Panc1 (cell line): ENCODE measurements around the gene ERCC3. TPM values are rescaled to one million over a fixed set of nuclear protein-coding genes. Genes with fewer than 3 reads are reported as not detected.

Source experiments
- ATAC-seq: fragments of 200-7000 bp; cut with Tn5 transposase; 2 replicates; pipeline ENCODE4 v1.9.1; 2020; ENCODE audit warnings: mild to moderate bottlenecking, moderate library complexity
- BruUV-seq: library from RNA; stranded (reverse); fragments of 400-500 nt; replicated peaks from 2 replicates; lab custom pipeline; 2021; lab: Mats Ljungman, UMichigan
- CTCF ChIA-PET: fragments of 300-600 bp; sonication (Branson Sonifier 250); formaldehyde crosslinking; loops from one replicate; lab custom pipeline; 2022; ENCODE audit warnings: antibody characterized with exemption; lab: Charles Lee
- POLR2A ChIA-PET: fragments of 300-600 bp; sonication (Branson Sonifier 250); formaldehyde crosslinking; loops from one replicate; lab custom pipeline; 2022; ENCODE audit warnings: antibody characterized with exemption; lab: Charles Lee
- DNase-seq: peaks from one replicate; pipeline ENCODE4 v3.0.0-alpha.2; 2010; ENCODE audit warnings: low read depth, low spot score
- H3K27ac ChIP-seq: 2 replicates; pipeline ENCODE4 v1.5.1; 2011; ENCODE audit warnings: mild to moderate bottlenecking, low read length, inconsistent platforms
- H3K27me3 ChIP-seq: fragments of 200-500 bp; sonication (Bioruptor generic); 2 replicates; pipeline ENCODE4 v1.6.0; 2014; ENCODE audit warnings: low read length, inconsistent platforms; ENCODE audit not compliant: control insufficient read depth, insufficient read depth
- H3K36me3 ChIP-seq: fragments of 200-500 bp; sonication (Bioruptor generic); 2 replicates; pipeline ENCODE4 v1.5.1; 2014; ENCODE audit warnings: inconsistent platforms, mild to moderate bottlenecking, low read length, moderate library complexity; ENCODE audit not compliant: control insufficient read depth, insufficient read depth
- H3K4me1 ChIP-seq: 2 replicates; pipeline ENCODE4 v1.5.1; 2011; ENCODE audit warnings: inconsistent platforms, mild to moderate bottlenecking, low read length, moderate library complexity; ENCODE audit not compliant: control insufficient read depth, insufficient read depth
- H3K4me3 ChIP-seq, 2 experiments: 2 replicates each; pipeline ENCODE4 v1.5.1; 2011 to 2012; ENCODE audit warnings: low read depth in 2 of 2, low read length in 2 of 2, mild to moderate bottlenecking in 2 of 2, inconsistent platforms in 1 of 2, moderate library complexity in 1 of 2
- H3K9me3 ChIP-seq: fragments of 200-500 bp; sonication (Bioruptor generic); 2 replicates; pipeline ENCODE4 v1.5.1; 2014; ENCODE audit warnings: low read depth, mild to moderate bottlenecking, inconsistent platforms, low read length, moderate library complexity; ENCODE audit not compliant: control insufficient read depth, insufficient read depth
- POLR2AphosphoS5 ChIP-seq: IDR thresholded peaks from 2 replicates; pipeline ENCODE4 v1.6.1; 2012; ENCODE audit warnings: mild to moderate bottlenecking, low read depth, low read length, moderate library complexity
- SIN3A ChIP-seq: IDR thresholded peaks from 2 replicates; pipeline ENCODE4 v1.6.1; 2012; ENCODE audit warnings: low read depth, mild to moderate bottlenecking, low read length, moderate library complexity, borderline replicate concordance; ENCODE audit not compliant: insufficient read depth
- TCF7L2 ChIP-seq: IDR thresholded peaks from 2 replicates; pipeline ENCODE4 v1.6.1; 2011; ENCODE audit warnings: mild to moderate bottlenecking, low read depth, low read length, inconsistent platforms
- in situ Hi-C: cut with HindIII; loops from 2 replicates; pipeline ENCODE4 v1.10.0; 2016; ENCODE audit warnings: low sequenced_read_pairs, low pct_unique_long_range_greater_than_20kb
- intact Hi-C: fragments of 100-400 bp; cut with micrococcal nuclease; formaldehyde crosslinking; loops from one replicate; pipeline ENCODE4 v1.10.0; 2022; ENCODE audit not compliant: unreplicated experiment
- total RNA-seq: library from RNA; stranded (reverse); gene quantifications from one replicate; pipeline ENCODE4 v1.2.1, GENCODE V29; 2021; ENCODE audit not compliant: unreplicated experiment
- TF ChIP-seq, protein P1 (sequence below): fragments of 450-650 bp; IDR thresholded peaks from 2 replicates; pipeline ENCODE4 v1.5.1; 2017; ENCODE audit warnings: mild to moderate bottlenecking
- TF ChIP-seq, protein P2 (sequence below), 2 experiments: IDR thresholded peaks; 2 replicates each; pipeline ENCODE4 v1.6.1; 2011 to 2012; ENCODE audit warnings: low read depth in 2 of 2, control low read depth in 1 of 2, low read length in 1 of 2, mild to moderate bottlenecking in 1 of 2, moderate library complexity in 1 of 2; ENCODE audit not compliant: insufficient read depth in 1 of 2

The ERCC3 gene
- total RNA-seq, 1 experiment from 2014 or later: 38.0 TPM

DNA sequence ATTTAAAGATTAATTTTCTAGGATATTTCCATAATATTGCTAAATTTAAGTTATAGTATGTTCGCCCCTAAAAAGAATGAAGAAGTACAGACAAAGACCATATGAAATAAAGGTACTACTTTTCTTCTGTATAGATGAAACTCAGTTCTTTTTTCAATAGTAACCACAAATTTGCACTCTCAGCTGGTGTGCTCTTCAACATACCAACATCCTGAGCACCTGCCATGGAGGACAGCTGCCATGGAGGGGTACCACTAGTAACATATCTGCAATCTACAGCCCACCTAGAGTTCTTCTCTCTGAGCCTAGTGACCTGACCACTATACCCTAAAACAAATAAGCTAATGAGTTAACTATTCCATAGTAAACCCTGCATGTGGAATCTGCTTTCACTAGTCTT is 36.8 kb upstream of the ERCC3 start:
- intact Hi-C loops (loop anchor here (5.0 kb wide), 1 partner anchor 87 kb away; the partner anchor contains the start of gene PROC), in situ Hi-C loops (no loop called here)
- H3K4me1 ChIP-seq: no peaks in the 10 kb centered on the region

DNA sequence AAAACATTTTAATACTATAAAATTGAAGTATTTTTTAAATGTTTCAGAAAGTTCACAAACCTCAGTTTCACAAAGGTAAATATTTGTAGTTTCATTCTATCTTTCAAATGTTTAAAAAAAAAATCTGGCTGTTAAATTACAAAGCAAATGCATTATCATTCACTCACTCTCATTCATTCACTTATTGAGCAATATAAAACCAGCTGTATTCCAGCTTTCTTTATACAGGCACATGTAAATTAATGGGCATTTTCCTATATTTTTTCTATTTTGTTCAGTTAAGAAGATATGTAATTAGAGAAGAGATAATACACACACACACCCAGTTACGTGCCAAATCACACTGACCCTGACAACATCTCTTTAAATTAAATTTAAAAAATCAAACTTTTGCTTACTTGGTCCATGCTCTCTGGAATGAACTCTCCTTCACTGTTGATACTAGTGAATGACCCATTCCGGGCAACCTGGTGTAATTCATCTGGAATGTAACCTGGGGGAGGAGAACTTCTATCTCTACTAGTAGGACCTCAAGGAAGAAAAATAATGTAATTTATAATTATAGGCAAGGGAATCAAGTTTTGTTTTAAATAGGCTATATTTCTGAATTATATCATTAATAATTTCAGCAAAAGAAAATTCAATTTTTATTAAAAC is 32.5 kb upstream of the ERCC3 start:
- Histone ChIP-seq H3K4me1 (no peaks in the 10 kb centered on the region), H3K9me3 (no peaks in the 10 kb centered on the region), H3K36me3 (peaks cover 15% of the 10 kb centered on the region), H3K4me3 (no peak overlapping the region), H3K27ac (no peak overlapping the region), H3K27me3 (no peaks in the 10 kb centered on the region)
- ChIA-PET POLR2A (no interaction called here), CTCF (no interaction called here)
- TF ChIP-seq POLR2AphosphoS5 (no peak), SIN3A (no peak), TCF7L2 (no peak)
- TF ChIP-seq, protein P1, sequence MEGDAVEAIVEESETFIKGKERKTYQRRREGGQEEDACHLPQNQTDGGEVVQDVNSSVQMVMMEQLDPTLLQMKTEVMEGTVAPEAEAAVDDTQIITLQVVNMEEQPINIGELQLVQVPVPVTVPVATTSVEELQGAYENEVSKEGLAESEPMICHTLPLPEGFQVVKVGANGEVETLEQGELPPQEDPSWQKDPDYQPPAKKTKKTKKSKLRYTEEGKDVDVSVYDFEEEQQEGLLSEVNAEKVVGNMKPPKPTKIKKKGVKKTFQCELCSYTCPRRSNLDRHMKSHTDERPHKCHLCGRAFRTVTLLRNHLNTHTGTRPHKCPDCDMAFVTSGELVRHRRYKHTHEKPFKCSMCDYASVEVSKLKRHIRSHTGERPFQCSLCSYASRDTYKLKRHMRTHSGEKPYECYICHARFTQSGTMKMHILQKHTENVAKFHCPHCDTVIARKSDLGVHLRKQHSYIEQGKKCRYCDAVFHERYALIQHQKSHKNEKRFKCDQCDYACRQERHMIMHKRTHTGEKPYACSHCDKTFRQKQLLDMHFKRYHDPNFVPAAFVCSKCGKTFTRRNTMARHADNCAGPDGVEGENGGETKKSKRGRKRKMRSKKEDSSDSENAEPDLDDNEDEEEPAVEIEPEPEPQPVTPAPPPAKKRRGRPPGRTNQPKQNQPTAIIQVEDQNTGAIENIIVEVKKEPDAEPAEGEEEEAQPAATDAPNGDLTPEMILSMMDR: no peak
- BruUV-seq: no TSS peak
- ATAC-seq: no peak
- in situ Hi-C loops: no loop called here
- DNase-seq: no peak
- intact Hi-C loops: no loop called here

More for the DNA sequence above, 36.8 kb upstream of the ERCC3 start:
- Histone ChIP-seq H3K9me3 (no peaks in the 10 kb centered on the region), H3K27ac (no peak overlapping the region), H3K36me3 (peaks cover 5% of the 10 kb centered on the region; the same call in 1 of the 2 replicates), H3K4me3 (no peak overlapping the region), H3K27me3 (no peaks in the 10 kb centered on the region)
- no TSS peak for BruUV-seq
- ChIA-PET POLR2A (no interaction called here), CTCF (no interaction called here)
- no peak for ATAC-seq
- no peak for DNase-seq
- TF ChIP-seq, protein P1: no peak
- TF ChIP-seq TCF7L2 (no peak), POLR2AphosphoS5 (no peak), SIN3A (no peak)
- TF ChIP-seq, protein P2, sequence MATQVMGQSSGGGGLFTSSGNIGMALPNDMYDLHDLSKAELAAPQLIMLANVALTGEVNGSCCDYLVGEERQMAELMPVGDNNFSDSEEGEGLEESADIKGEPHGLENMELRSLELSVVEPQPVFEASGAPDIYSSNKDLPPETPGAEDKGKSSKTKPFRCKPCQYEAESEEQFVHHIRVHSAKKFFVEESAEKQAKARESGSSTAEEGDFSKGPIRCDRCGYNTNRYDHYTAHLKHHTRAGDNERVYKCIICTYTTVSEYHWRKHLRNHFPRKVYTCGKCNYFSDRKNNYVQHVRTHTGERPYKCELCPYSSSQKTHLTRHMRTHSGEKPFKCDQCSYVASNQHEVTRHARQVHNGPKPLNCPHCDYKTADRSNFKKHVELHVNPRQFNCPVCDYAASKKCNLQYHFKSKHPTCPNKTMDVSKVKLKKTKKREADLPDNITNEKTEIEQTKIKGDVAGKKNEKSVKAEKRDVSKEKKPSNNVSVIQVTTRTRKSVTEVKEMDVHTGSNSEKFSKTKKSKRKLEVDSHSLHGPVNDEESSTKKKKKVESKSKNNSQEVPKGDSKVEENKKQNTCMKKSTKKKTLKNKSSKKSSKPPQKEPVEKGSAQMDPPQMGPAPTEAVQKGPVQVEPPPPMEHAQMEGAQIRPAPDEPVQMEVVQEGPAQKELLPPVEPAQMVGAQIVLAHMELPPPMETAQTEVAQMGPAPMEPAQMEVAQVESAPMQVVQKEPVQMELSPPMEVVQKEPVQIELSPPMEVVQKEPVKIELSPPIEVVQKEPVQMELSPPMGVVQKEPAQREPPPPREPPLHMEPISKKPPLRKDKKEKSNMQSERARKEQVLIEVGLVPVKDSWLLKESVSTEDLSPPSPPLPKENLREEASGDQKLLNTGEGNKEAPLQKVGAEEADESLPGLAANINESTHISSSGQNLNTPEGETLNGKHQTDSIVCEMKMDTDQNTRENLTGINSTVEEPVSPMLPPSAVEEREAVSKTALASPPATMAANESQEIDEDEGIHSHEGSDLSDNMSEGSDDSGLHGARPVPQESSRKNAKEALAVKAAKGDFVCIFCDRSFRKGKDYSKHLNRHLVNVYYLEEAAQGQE (IDR thresholded peaks at IDR 0.05; ENCODE audit: insufficient read depth in 1 of 2, low read depth in 2 of 2, low read length in 1 of 2): no peak
